ENCODE results near the gene CACNB4.
"Not testable (repeated sequence)": the region's sequence is repeated elsewhere in the genome, so short reads cannot be mapped to it uniquely, and the experiment has no call there.

CACNB4 gene

GRCh38 chr2:151808258-151809072 is 290.4 kb downstream of the CACNB4 start:
- DNase-seq, result no peak

DNA sequence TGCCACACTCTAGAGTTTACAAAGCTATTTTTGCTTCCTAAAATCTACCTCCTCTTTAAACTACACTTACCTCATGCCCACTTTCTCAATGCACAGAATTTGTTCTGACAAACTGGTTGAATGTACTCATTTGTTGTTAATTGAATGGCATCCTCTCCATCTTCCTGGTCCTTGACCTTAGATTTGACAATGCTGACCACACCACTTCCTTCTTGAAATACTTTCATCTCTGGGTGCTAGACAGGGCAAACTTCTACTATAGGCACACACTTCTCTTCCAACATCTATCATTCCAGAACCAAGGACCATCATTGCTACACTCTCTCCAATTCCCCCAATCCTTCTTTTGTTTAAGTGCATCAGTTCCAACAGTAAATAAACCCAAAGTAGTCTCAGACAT is 292.9 kb downstream of the CACNB4 start:
- no peak for DNase-seq

- no peak for DNase-seq
These were observed 293.5 kb downstream of the CACNB4 start for GRCh38 chr2:151805343-151805742.

- no peak for DNase-seq
These were observed 295.0 kb downstream of the CACNB4 start for GRCh38 chr2:151803811-151804210.

DNA sequence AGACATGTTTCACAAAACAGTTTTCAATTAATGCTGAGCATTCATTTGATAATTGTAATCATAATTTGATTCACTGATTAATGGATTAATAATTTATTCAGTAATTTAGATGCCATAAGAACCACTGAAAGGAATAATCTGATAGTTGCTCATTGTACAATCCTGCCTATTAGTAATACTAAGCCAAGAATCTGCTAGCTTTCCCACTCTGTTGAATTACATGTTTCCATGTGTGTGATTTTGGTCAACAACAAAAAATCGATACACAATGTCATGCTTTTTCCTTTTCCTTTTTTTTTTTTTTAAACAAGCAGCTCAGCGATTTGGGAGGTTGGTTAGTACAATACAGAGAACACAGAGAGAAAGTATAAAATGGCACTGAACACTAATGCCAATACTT is 296.5 kb downstream of the CACNB4 start:
- no peak for DNase-seq

GRCh38 chr2:151799886-151800292 is 299.0 kb downstream of the CACNB4 start:
- no peak for DNase-seq

DNA sequence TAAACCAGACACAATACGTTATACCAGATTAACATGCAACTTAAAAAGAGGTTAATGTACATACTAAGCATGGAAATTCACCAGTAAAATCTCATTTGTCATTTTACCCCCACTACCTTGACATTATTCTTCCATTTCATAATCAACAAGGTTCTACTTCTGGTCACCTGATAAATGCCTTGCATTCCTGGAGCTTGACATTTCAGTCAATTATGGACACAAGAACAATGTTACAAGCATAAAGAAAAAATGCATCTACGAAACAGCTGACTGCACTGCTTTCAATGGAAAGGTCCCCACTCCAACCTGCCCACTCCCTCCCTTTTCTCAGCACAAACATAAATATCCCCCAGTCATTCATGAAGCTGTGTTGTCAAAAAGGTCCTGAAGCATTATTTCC is 302.1 kb downstream of the CACNB4 start:
- no peak for DNase-seq

DNA sequence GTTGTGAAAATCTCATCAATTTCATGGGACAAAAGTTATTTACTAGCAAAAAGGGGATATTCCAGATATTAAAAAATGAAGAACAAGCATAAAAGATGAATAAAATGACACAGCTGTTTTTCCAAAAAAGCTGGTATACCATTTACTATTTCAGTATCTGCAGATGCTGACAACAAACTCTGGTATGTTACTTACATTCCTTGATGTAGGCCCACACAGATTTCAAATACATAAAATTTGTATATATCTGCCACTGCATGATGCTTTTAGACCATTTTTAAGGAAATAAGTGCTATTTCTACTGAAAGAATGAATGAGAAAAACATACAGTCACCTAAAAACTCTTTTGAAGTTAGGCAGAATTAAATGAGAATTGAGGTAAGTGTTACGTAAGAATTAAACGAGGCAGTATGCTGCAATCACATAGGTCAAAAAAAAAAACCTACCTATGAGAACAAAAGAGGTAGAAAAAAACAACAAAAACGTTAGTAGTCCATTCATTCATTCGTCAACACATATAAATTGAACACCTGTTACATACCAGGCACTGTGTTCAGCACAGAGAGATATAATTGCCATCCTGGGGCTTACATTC is 303.1 kb downstream of the CACNB4 start:
- DNase-seq, result no peak

DNA sequence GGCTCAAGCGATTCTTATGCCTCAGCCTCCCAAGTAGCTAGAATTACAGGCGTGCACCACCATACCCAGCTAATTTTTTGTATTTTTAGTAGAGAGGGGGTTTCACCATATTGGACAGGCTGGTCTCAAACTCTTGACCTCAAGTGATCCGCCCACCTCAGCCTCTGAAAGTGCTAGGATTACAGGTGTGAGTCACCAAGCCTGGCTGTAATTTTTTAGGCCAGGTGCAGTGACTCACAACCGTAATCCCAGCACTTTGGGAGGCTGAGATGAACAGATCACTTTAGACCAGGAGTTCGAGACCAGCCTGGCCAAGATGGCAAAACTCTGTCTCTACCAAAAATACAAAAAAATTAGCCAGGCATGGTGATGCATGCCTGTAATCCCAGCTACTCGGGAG is 304.4 kb downstream of the CACNB4 start:
- not testable (repeated sequence) for DNase-seq

DNA sequence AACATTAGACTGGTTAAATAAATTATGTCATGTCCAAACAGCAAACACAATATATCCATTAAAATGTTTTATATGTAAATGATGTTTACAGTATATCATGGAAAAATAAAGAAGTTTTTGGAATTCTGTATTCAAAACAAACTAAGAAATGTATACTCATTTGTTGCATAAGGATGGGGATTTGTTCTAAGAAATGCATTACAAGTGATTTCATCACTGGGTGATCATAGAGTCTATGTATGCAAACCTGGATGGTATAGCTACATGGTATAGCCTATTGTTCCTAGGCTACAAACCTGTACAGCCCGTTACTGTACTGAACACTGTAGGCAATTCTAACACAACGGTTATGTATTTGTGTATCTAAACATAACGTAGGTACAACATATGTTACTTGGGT is 305.7 kb downstream of the CACNB4 start:
- no peak for DNase-seq

- DNase-seq, result no peak
These were observed 306.3 kb downstream of the CACNB4 start for GRCh38 chr2:151792589-151792988.

GRCh38 chr2:151791545-151791944 is 307.3 kb downstream of the CACNB4 start:
- no peak for DNase-seq

GRCh38 chr2:151790689-151791088 is 308.2 kb downstream of the CACNB4 start:
- no peak for DNase-seq

- no peak for DNase-seq
These were observed 309.6 kb downstream of the CACNB4 start for GRCh38 chr2:151789055-151789834.

DNA sequence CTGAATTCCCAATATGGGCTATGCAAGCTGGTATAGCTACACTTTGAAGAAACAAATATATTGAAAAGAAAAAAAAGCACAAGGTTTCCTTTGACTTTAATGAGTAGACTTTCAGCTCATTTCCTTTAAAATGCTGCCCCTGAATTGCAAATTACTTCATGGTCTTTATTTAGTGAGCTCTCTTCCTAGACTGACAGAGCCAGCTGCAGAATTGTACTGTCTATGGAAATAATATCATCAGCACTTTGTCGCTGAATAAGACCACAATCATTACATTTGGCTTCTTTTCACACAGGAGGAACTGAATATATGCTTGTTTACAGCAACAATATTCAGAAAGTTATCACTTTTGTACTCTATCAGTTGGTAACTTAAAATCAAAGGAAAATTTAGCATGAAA is 312.4 kb downstream of the CACNB4 start:
- no peak for DNase-seq

DNA sequence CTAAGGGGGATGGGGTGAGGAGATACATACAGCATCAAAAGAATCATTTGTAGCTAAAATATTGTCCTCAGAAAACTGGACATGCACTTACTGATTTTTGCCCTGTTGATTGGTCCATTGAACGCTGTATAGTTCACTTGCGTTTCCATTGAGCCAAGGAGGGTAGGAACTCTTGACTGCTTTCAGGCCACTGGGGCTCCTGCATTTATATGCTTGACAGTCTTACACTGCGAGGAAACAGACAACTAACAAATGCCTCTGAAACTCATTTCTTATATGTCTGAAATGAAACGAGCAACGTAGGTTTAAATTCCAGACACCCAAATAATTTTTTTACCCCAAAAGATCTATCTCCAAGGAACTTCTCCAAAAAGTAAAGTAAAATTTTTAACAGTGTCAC is 312.8 kb downstream of the CACNB4 start:
- DNase-seq, result no peak

DNA sequence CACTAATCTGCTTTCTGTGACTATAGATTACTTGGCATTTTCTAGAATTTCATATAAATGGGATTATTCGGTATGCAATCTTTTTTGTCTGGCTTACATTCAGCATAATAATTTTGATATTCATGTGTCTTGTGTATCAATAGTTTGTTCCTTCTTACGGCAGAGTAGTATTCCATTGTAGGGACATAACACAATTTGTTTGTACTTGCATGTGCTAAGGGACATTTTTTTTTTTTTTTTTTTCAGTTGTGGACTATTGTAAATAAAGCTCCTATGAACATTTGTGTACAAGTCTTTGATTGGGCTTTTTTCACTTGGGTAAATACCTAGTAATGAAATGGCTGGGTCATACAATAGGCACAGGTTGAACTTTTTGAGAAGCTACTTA is 315.7 kb downstream of the CACNB4 start:
- DNase-seq, result no peak
